HCT116 (cell line): Measurements from ENCODE around the gene UMPS. TPM values are rescaled to one million over a fixed set of nuclear protein-coding genes. Genes with fewer than 3 reads are reported as not detected.

Experiments used
- ATAC-seq: fragments of 200-7000 bp; cut with Tn5 transposase; 2 replicates; pipeline ENCODE4 v1.9.1; 2020; ENCODE audit warnings: mild to moderate bottlenecking, moderate library complexity
- BruUV-seq: library from RNA; stranded (reverse); fragments of 400-500 nt; replicated peaks from 2 replicates; lab custom pipeline; 2021; lab: Mats Ljungman, UMichigan
- CTCF ChIA-PET: fragments of 300-600 bp; sonication (Branson Sonifier 250); formaldehyde crosslinking; loops from one replicate; lab custom pipeline; 2021; ENCODE audit warnings: antibody characterized with exemption; lab: Charles Lee
- POLR2A ChIA-PET: fragments of 300-600, 350-600 bp; sonication (Branson Sonifier 250); formaldehyde crosslinking; loops from one replicate; lab custom pipeline; 2021; ENCODE audit warnings: antibody characterized with exemption; lab: Charles Lee
- RAD21 ChIA-PET, 2 experiments: fragments of 300-600 bp; sonication (Branson Sonifier 250); formaldehyde crosslinking; loops; one replicate each; lab custom pipeline; 2023; ENCODE audit warnings: low total read pairs in 2 of 2; ENCODE audit not compliant: uncharacterized antibody in 2 of 2, unreplicated experiment in 2 of 2, low non-redundant PET in 1 of 2; lab: Charles Lee
- DNase-seq: peaks from one replicate; pipeline ENCODE4 v3.0.0-alpha.2; 2010; ENCODE audit warnings: low read depth, low spot score
- H2AFZ ChIP-seq: fragments of 200-600 bp; shearing (Covaris generic), sonication (generic); 2 replicates; pipeline ENCODE4 v1.6.1; 2017; ENCODE audit warnings: low read depth, mixed run types, mixed read lengths, antibody characterized with exemption, low read length; ENCODE audit not compliant: poor library complexity, severe bottlenecking
- H3K27ac ChIP-seq: 2 replicates; pipeline ENCODE4 v1.5.1; 2012; ENCODE audit warnings: low read depth, low read length
- H3K27me3 ChIP-seq: fragments of 200-600 bp; sonication (generic); 2 replicates; pipeline ENCODE4 v1.6.1; 2016; ENCODE audit warnings: mixed run types, low read length, mixed read lengths; ENCODE audit not compliant: insufficient read depth
- H3K36me3 ChIP-seq, 2 experiments: fragments of 200-500 bp in 1 of 2; fragments of 200-600 bp in 1 of 2; sonication (Bioruptor generic) in 1 of 2; sonication (generic) in 1 of 2; 2 replicates each; pipeline versions ENCODE4 v1.5.1 to v1.6.1; 2014 to 2016; ENCODE audit warnings: low read length in 2 of 2, inconsistent platforms in 1 of 2, mixed read lengths in 1 of 2, mixed run types in 1 of 2; ENCODE audit not compliant: insufficient read depth in 2 of 2, control insufficient read depth in 1 of 2
- H3K4me1 ChIP-seq, 2 experiments: fragments of 200-600 bp in 1 of 2; sonication (generic) in 1 of 2; 2 replicates each; pipeline versions ENCODE4 v1.5.1 to v1.6.1; 2012 to 2017; ENCODE audit warnings: low read length in 2 of 2, inconsistent platforms in 1 of 2, mild to moderate bottlenecking in 1 of 2, mixed read lengths in 1 of 2, mixed run types in 1 of 2, moderate library complexity in 1 of 2; ENCODE audit not compliant: insufficient read depth in 2 of 2, control insufficient read depth in 1 of 2
- H3K4me2 ChIP-seq: fragments of 200-600 bp; sonication (generic); 2 replicates; pipeline ENCODE4 v1.6.1; 2017; ENCODE audit warnings: mixed run types, low read length, mixed read lengths
- H3K4me3 ChIP-seq, 2 experiments: fragments of 200-600 bp in 1 of 2; sonication (generic) in 1 of 2; replicated peaks in 1 of 2; 2 replicates each; pipeline ENCODE4 v1.5.1; 2011 to 2016; ENCODE audit warnings: low read length in 2 of 2, control low read depth in 1 of 2, low read depth in 1 of 2, mild to moderate bottlenecking in 1 of 2, mixed read lengths in 1 of 2, mixed run types in 1 of 2
- H3K79me2 ChIP-seq: fragments of 200-600 bp; sonication (generic); 2 replicates; pipeline ENCODE4 v1.6.1; 2017; ENCODE audit warnings: mild to moderate bottlenecking, mixed run types, low read length, moderate library complexity, mixed read lengths; ENCODE audit not compliant: insufficient read depth
- H3K9ac ChIP-seq: fragments of 200-600 bp; sonication (generic); 2 replicates; pipeline ENCODE4 v1.6.1; 2016; ENCODE audit warnings: low read length, mixed read lengths
- H3K9me2 ChIP-seq: fragments of 200-600 bp; sonication (generic), shearing (Covaris generic); 2 replicates; pipeline ENCODE4 v1.6.1; 2017; ENCODE audit warnings: mixed run types, mild to moderate bottlenecking, moderate library complexity; ENCODE audit not compliant: insufficient read depth
- H3K9me3 ChIP-seq, 2 experiments: fragments of 200-500 bp in 1 of 2; fragments of 200-600 bp in 1 of 2; sonication (Bioruptor generic) in 1 of 2; sonication (generic) in 1 of 2; 2 replicates each; pipeline ENCODE4 v1.6.1; 2014 to 2017; ENCODE audit warnings: low read length in 2 of 2, mixed read lengths in 2 of 2, inconsistent platforms in 1 of 2, low read depth in 1 of 2, mild to moderate bottlenecking in 1 of 2, mixed run types in 1 of 2, moderate library complexity in 1 of 2; ENCODE audit not compliant: control insufficient read depth in 1 of 2, insufficient read depth in 1 of 2
- H4K20me1 ChIP-seq: fragments of 200-600 bp; sonication (generic), shearing (Covaris generic); 2 replicates; pipeline ENCODE4 v1.6.1; 2017; ENCODE audit warnings: mixed run types, mild to moderate bottlenecking, moderate library complexity; ENCODE audit not compliant: insufficient read depth
- CEBPB ChIP-seq: IDR thresholded peaks from 2 replicates; pipeline ENCODE4 v1.6.1; 2012; ENCODE audit warnings: low read depth
- EZH2 ChIP-seq: fragments of 200-600 bp; sonication (generic); IDR thresholded peaks from 2 replicates; pipeline ENCODE4 v1.6.1; 2017; ENCODE audit warnings: antibody characterized with exemption, mixed run types
- EZH2phosphoT487 ChIP-seq: fragments of 200-600 bp; IDR thresholded peaks from 2 replicates; pipeline ENCODE4 v1.6.1; 2018; ENCODE audit warnings: antibody characterized with exemption, borderline replicate concordance
- POLR2AphosphoS5 ChIP-seq: IDR thresholded peaks from 2 replicates; pipeline ENCODE4 v1.6.1; 2011; ENCODE audit warnings: mild to moderate bottlenecking, low read depth, low read length, moderate library complexity
- RAD21 ChIP-seq: IDR thresholded peaks from 2 replicates; pipeline ENCODE4 v1.6.1; 2012; ENCODE audit warnings: low read depth, mild to moderate bottlenecking
- SIN3A ChIP-seq: IDR thresholded peaks from 2 replicates; pipeline ENCODE4 v1.6.1; 2012; ENCODE audit warnings: low read depth
- YY1 ChIP-seq: IDR thresholded peaks from 2 replicates; pipeline ENCODE4 v1.6.1; 2011; ENCODE audit warnings: low read length, low read depth, moderate library complexity, mild to moderate bottlenecking; ENCODE audit not compliant: insufficient replicate concordance; ENCODE audit errors: extremely low read depth
- ZFX ChIP-seq: fragments of 450-650 bp; IDR thresholded peaks from 2 replicates; pipeline ENCODE4 v1.6.1; 2017
- ZNF274 ChIP-seq: fragments of 200-500 bp; sonication (Bioruptor generic); IDR thresholded peaks from 2 replicates; pipeline ENCODE4 v1.6.1; 2014; ENCODE audit warnings: mild to moderate bottlenecking, low read depth, low read length, inconsistent platforms
- intact Hi-C: fragments of 100-400 bp; cut with micrococcal nuclease; formaldehyde crosslinking; loops from 2 replicates; pipeline ENCODE4 v1.10.0; 2022
- total RNA-seq: library from RNA; stranded (reverse); gene quantifications from one replicate; pipeline ENCODE4 v1.2.1, GENCODE V29; 2021; ENCODE audit not compliant: unreplicated experiment
- TF ChIP-seq, protein P1 (sequence below), 3 experiments: fragments of 200-600 bp in 1 of 3; sonication (generic) in 1 of 3; IDR thresholded peaks in 2 of 3; conservative IDR thresholded peaks in 1 of 3; 2 replicates each; pipeline ENCODE4 v1.5.1; 2012 to 2017; ENCODE audit warnings: low read depth in 2 of 3, low read length in 2 of 3, antibody characterized with exemption in 1 of 3, borderline replicate concordance in 1 of 3, control low read depth in 1 of 3, mild to moderate bottlenecking in 1 of 3, mixed read lengths in 1 of 3, mixed run types in 1 of 3, moderate library complexity in 1 of 3; ENCODE audit not compliant: insufficient read depth in 1 of 3

The UMPS gene
- total RNA-seq, 1 experiment from 2014 or later = 41.3 TPM

DNA sequence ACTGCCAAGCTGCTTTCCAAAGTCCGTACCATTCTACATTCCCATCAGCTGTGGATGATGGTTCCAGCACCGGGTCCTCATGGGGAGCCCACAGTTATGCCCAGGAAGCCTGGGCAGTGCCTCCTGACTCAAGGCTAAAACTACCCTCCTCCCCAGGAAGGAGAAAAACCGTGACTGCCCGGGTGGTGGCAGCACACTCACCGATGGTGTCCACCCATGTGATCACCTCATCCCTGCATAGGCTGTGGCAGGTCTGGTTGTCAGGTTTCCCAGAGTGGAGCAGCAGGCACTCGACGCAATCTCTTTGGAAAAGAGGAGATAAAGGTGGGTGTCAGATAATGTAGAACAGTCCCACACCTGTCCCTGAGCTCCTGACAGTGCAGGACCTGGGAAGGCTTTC, 38.6 kb downstream of the UMPS start:
- Histone ChIP-seq H2AFZ (no peak overlapping the region), H3K9ac (no peak overlapping the region), H3K4me2 (no peak overlapping the region), H3K4me3 (no peak overlapping the region), H3K27me3 (no peaks in the 10 kb centered on the region), H3K4me1 (peaks cover 0 to 5% of the 10 kb centered on the region in 2 experiments; a peak in 1 of 4 replicates), H3K36me3 (peaks cover 3 to 5% of the 10 kb centered on the region in 2 experiments; a peak in 1 of 4 replicates), H4K20me1 (no peaks in the 10 kb centered on the region), H3K27ac (no peak overlapping the region), H3K79me2 (no peaks in the 10 kb centered on the region), H3K9me2 (no peaks in the 10 kb centered on the region), H3K9me3 (no peaks in the 10 kb centered on the region)
- RAD21 ChIA-PET = interaction anchor here in 1 of 2 experiments (1.0 kb wide), 1 partner anchor 132 kb away, joined by 3 read pairs; no protein-coding TSS in a partner anchor
- CTCF ChIA-PET = interaction anchor here (0.7 to 5.6 kb wide), 2 partner anchors 29 to 133 kb away, joined by 3 to 35 read pairs; no protein-coding TSS in a partner anchor
- DNase-seq (no peak), ATAC-seq (peak; percentile 98)
- intact Hi-C loops = loop anchor here (1.0 to 10.0 kb wide), 3 partner anchors 117 to 204 kb away; no protein-coding TSS in a partner anchor
- POLR2A ChIA-PET = no interaction called here
- BruUV-seq = no TSS peak
- TF ChIP-seq RAD21 (peak; percentile 65), ZFX (no peak)
- TF ChIP-seq, protein P1, sequence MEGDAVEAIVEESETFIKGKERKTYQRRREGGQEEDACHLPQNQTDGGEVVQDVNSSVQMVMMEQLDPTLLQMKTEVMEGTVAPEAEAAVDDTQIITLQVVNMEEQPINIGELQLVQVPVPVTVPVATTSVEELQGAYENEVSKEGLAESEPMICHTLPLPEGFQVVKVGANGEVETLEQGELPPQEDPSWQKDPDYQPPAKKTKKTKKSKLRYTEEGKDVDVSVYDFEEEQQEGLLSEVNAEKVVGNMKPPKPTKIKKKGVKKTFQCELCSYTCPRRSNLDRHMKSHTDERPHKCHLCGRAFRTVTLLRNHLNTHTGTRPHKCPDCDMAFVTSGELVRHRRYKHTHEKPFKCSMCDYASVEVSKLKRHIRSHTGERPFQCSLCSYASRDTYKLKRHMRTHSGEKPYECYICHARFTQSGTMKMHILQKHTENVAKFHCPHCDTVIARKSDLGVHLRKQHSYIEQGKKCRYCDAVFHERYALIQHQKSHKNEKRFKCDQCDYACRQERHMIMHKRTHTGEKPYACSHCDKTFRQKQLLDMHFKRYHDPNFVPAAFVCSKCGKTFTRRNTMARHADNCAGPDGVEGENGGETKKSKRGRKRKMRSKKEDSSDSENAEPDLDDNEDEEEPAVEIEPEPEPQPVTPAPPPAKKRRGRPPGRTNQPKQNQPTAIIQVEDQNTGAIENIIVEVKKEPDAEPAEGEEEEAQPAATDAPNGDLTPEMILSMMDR (IDR thresholded peaks at IDR 0.05 in 2 of 3, conservative IDR thresholded peaks at IDR 0.05 in 1 of 3; ENCODE audit: borderline replicate concordance in 1 of 3, insufficient read depth in 1 of 3, low read depth in 2 of 3, low read length in 2 of 3) = peak; percentile 51 to 73 (median 63); a peak in 5 of 6 replicates

DNA sequence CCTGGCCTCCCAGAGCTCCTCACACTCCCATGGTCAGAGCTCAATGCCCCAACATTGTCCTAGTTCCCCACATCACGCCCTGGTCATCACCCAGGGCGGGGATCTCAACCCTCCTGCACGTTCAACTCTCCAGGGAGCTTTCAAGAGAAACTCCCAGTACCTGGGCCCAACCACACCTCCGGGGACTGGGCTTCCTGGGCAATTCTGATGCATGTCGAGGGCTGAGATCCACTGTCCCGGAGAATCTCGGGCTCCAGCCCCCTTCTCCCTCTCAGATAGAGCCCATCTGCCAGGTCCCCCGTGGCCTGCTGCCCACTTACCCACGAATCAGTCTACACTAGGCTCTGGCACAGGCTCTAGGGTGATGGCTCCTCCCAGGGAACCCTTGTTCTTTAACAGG, 39.2 kb downstream of the UMPS start:
- CTCF ChIA-PET = interaction anchor here (0.7 to 5.6 kb wide), 3 partner anchors 8 to 132 kb away, joined by 3 to 35 read pairs (median 11); no protein-coding TSS in a partner anchor
- no peak for ATAC-seq

More for the DNA sequence above, 39.2 kb downstream of the UMPS start:
- RAD21 ChIA-PET = interaction anchor here in 1 of 2 experiments (1.0 kb wide), 1 partner anchor 132 kb away, joined by 3 read pairs; no protein-coding TSS in a partner anchor
- intact Hi-C loops = loop anchor here (1.0 to 10.0 kb wide), 3 partner anchors 117 to 205 kb away; no protein-coding TSS in a partner anchor
- H3K79me2 ChIP-seq = no peaks in the 10 kb centered on the region
- DNase-seq = no peak
- H3K9ac ChIP-seq = no peak overlapping the region
- no peaks in the 10 kb centered on the region for H4K20me1 ChIP-seq
- peaks cover 3 to 5% of the 10 kb centered on the region in 2 experiments; a peak in 1 of 4 replicates for H3K36me3 ChIP-seq
- H3K9me2 ChIP-seq = no peaks in the 10 kb centered on the region
- H3K4me3 ChIP-seq = no peak overlapping the region
- no peaks in the 10 kb centered on the region for H3K27me3 ChIP-seq
- H2AFZ ChIP-seq = no peak overlapping the region
- H3K4me1 ChIP-seq = peaks cover 4 to 12% of the 10 kb centered on the region in 2 experiments
- no peak for TF ChIP-seq CEBPB
- no peak for TF ChIP-seq EZH2
- TF ChIP-seq SIN3A = no peak
- no peak for TF ChIP-seq ZNF274
- TF ChIP-seq POLR2AphosphoS5 = no peak
- no peak for TF ChIP-seq ZFX
- TF ChIP-seq EZH2phosphoT487 = no peak
- no peak for TF ChIP-seq YY1
- TF ChIP-seq, protein P1 (IDR thresholded peaks at IDR 0.05 in 2 of 3, conservative IDR thresholded peaks at IDR 0.05 in 1 of 3; ENCODE audit: borderline replicate concordance in 1 of 3, insufficient read depth in 1 of 3, low read depth in 2 of 3, low read length in 2 of 3) = no peak
- POLR2A ChIA-PET = no interaction called here
- no peaks in the 10 kb centered on the region for H3K9me3 ChIP-seq
- H3K4me2 ChIP-seq = no peak overlapping the region
- BruUV-seq = no TSS peak
- H3K27ac ChIP-seq = no peak overlapping the region
